ENCODE measurements around the gene WWP2.
"Not testable (repeated sequence)": the region's sequence is repeated elsewhere in the genome, so short reads cannot be mapped to it uniquely, and the experiment has no call there.

The WWP2 gene

DNA sequence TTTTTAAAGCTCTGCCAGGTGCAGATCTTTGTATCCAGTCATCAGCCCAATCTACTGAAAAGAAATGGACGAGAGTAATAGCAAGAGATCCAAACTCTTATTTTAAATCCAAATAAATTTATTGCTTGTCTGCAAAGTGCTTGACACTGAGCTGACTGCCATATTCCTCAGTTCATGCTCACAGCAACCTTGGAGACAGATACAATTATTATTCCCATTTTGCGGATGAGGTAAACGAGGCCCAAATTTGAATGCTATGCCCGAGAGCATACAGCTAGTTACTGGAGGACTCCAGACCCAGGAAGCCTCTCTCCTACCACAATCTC, 8.0 kb upstream of the WWP2 start:
- Histone ChIP-seq H3K36me3 (ENCODE audit: insufficient read depth, low read depth, low read length) (peaks cover 37% of the 10 kb centered on the region), H3K4me1 (ENCODE audit: insufficient read depth, low read length) (no peaks in the 10 kb centered on the region), H3K27me3 (ENCODE audit: insufficient read depth, low read length) (no peaks in the 10 kb centered on the region), H3K4me3 (ENCODE audit: low read length) (peak overlapping the region; percentile 98), H3K9ac (ENCODE audit: low read depth, low read length) (peak overlapping the region; percentile 99), H3K9me3 (ENCODE audit: insufficient read depth, low read depth, low read length) (no peaks in the 10 kb centered on the region), H3K27ac (ENCODE audit: low read length) (peak overlapping the region; percentile 82)

DNA sequence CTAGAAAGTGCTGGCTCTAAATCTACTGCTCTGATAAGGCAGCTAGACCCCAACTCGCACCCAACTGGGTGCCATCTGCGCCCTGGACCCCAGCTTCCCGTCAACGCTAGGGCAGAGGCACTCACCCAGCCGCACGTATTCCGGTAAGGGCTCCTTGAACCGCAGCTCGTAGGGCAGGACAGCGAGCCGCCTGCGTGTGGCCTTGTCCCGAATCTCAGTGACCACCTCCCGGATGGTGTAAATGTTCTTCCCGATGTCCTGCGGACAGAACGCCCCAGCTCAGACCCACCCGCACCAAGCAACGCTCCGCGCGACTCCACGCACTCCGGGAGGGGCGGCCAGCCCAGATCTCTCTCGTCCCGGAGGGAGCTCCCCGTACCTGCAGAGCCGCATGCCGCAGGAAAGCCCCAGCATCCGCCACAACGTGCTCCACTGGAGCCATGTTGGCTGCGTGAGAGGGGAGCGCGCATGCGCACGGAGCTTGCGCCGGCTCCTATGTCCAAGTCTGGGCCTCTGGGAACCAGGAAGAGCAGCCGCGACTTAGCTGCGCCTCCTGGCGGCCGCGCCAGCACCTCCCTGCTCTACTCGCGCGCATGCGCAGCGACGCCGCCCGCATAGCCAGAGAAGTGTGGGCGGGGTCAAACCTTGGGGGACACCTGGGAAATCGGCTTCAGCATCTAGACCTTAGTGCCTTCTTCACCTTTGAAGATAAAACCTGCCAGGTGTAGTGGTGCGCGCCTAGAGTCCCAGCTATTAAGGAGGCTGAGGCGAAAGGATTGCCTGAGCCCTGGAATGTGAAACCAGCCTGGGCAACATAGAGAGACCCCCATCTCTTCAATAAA, 7.4 kb upstream of the WWP2 start, which contains the start of gene NOB1:
Gene NOB1, minus strand, starts transcription at position 458 of the 842 bp plus-strand sequence. Its CDS starts 16 bp downstream, at position 442.
- Histone ChIP-seq H3K27ac (ENCODE audit: low read length) (peak within 1 kb of the TSS; percentile 82), H3K4me1 (ENCODE audit: insufficient read depth, low read length) (no peaks in the 10 kb centered on the region)

DNA sequence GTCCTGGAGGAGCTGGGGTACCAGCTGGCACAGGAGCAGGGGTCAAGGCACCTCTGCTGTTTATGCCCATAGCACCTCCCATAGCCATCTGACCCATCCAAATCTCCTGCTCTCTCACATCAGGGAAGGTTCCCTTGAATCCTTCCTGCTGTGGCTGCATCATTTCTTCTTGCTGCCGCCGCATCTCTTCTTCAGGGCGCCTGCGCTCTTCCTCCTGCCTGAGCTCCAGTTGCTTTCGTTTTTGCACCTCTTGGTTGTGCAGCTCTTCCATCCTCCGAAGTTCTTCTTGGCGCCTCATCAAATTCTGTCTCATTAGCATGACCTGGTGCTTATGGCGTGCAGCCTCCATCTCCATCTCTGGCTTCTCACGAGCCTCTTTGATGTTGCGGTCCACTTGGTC, 5.4 kb upstream of the WWP2 start:
- H3K4me1 ChIP-seq (ENCODE audit: insufficient read depth, low read length), result peaks cover 2% of the 10 kb centered on the region; the same call in 1 of the 2 replicates
- peaks cover 12% of the 10 kb centered on the region for H3K36me3 ChIP-seq (ENCODE audit: insufficient read depth, low read depth, low read length)
- no peaks in the 10 kb centered on the region for H3K9me3 ChIP-seq (ENCODE audit: insufficient read depth, low read depth, low read length)
- H3K4me3 ChIP-seq (ENCODE audit: low read length), result no peak overlapping the region
- no peak overlapping the region for H3K27ac ChIP-seq (ENCODE audit: low read length)
- H3K9ac ChIP-seq (ENCODE audit: low read depth, low read length), result no peak overlapping the region
- H3K27me3 ChIP-seq (ENCODE audit: insufficient read depth, low read length), result no peaks in the 10 kb centered on the region

More for the DNA sequence above, 7.4 kb upstream of the WWP2 start, which contains the start of gene NOB1:
- peak within 1 kb of the TSS; percentile 99 for H3K9ac ChIP-seq (ENCODE audit: low read depth, low read length)
- H3K4me3 ChIP-seq (ENCODE audit: low read length), result peak within 1 kb of the TSS; percentile 98
- H3K27me3 ChIP-seq (ENCODE audit: insufficient read depth, low read length), result no peaks in the 10 kb centered on the region
- H3K36me3 ChIP-seq (ENCODE audit: insufficient read depth, low read depth, low read length), result peaks cover 32% of the 10 kb centered on the region
- no peaks in the 10 kb centered on the region for H3K9me3 ChIP-seq (ENCODE audit: insufficient read depth, low read depth, low read length)

GRCh38 chr16:69757375-69757774, 4.8 kb upstream of the WWP2 start:
- H3K4me1 ChIP-seq (ENCODE audit: insufficient read depth, low read length); H3K27me3 ChIP-seq (ENCODE audit: insufficient read depth, low read length); H3K27ac ChIP-seq (ENCODE audit: low read length); H3K9me3 ChIP-seq (ENCODE audit: insufficient read depth, low read depth, low read length); H3K9ac ChIP-seq (ENCODE audit: low read depth, low read length); H3K4me3 ChIP-seq (ENCODE audit: low read length); H3K36me3 ChIP-seq (ENCODE audit: insufficient read depth, low read depth, low read length): not testable (repeated sequence)

DNA sequence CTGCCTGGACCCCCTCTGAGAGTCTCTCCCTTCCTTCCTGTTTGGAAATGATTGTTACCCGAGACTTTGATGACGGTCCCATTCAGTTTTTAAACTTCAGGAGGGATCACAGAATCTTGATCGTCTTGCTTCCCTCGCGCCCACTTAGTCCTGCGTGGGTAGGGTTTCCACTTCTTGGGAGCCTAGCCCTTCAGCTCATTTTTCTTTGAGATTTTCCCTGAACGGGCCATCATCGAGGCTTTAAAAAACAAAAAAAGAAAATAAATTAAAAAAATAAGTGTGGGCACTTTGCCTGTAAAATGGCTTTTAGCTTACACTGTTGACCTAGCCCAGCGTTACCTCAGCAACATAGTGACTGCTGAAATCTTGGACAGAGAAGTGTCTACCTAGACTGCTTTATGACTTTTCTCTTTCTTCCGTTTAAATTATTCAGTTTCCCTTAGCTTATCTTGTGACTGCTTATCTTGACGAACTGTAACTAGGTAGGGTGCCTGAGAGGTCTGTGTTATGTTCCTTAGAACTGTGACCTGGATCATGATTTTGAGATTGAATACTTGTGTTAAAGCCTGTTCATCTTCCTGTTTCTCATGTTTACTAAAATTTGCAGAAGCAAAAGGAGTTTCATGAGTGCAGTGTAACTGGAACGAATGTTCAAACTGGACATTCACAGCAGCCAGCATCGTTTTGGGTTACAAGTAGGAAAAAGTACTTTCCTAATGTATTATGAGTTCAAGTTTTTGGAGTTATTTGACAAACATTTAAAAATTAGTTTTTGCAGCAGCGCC, 874 bp downstream of the WWP2 start:
- Histone ChIP-seq H3K27me3 (ENCODE audit: insufficient read depth, low read length) (no peaks in the 10 kb centered on the region), H3K36me3 (ENCODE audit: insufficient read depth, low read depth, low read length) (no peaks in the 10 kb centered on the region), H3K4me1 (ENCODE audit: insufficient read depth, low read length) (peaks cover 10% of the 10 kb centered on the region), H3K27ac (ENCODE audit: low read length) (no peak overlapping the region), H3K9me3 (ENCODE audit: insufficient read depth, low read depth, low read length) (no peaks in the 10 kb centered on the region), H3K9ac (ENCODE audit: low read depth, low read length) (peak overlapping the region; percentile 95), H3K4me3 (ENCODE audit: low read length) (peak overlapping the region; percentile 99)

- Histone ChIP-seq H3K9ac (ENCODE audit: low read depth, low read length) (peak overlapping the region; percentile 95; the same call in 1 of the 2 replicates), H3K4me3 (ENCODE audit: low read length) (peak overlapping the region; percentile 99; the same call in 1 of the 2 replicates)
Measured at GRCh38 chr16:69763599-69763942, 1.4 kb downstream of the WWP2 start.

DNA sequence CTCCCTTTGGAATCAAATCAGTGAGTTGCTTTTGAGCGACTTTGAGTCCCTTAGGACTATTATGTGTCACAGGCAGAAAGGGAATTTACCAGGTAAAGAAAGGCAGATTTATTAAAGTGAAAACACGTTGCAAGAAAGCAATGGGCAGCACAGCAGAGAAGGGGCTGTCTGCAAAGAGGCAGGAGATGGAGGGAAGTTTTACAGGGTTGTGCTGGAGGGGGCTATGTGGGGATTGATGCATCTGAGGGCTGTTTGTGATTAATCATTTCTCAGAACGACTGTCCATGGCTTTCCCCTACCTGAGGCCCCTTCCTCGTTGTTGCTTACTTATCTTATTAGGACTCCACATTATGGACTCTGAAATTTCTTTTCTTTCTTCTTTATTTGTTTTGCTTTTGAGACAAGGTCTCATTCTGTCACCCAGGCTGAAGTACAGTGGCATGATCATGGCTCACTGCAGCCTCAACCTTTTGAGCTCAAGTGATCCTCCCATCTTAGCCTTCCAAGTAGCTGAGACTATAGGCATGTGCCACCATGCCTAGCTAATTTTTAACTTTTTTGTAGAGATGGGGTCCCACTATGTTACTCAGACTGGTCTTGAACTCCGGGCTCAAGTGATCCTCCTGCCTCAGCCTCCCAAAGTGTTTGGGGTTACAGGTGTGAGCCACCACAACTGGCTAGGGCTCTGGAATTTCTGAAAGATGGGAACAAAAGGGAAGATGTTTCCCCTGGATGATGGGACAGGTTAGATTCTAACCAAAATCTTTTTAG, 5.5 kb downstream of the WWP2 start:
- Histone ChIP-seq H3K9me3 (ENCODE audit: insufficient read depth, low read depth, low read length) (no peaks in the 10 kb centered on the region), H3K4me1 (ENCODE audit: insufficient read depth, low read length) (peaks cover 5% of the 10 kb centered on the region), H3K9ac (ENCODE audit: low read depth, low read length) (no peak overlapping the region), H3K4me3 (ENCODE audit: low read length) (no peak overlapping the region), H3K36me3 (ENCODE audit: insufficient read depth, low read depth, low read length) (no peaks in the 10 kb centered on the region), H3K27ac (ENCODE audit: low read length) (no peak overlapping the region), H3K27me3 (ENCODE audit: insufficient read depth, low read length) (no peaks in the 10 kb centered on the region)

More at GRCh38 chr16:69763599-69763942, 1.4 kb downstream of the WWP2 start:
- Histone ChIP-seq H3K9me3 (ENCODE audit: insufficient read depth, low read depth, low read length) (no peaks in the 10 kb centered on the region), H3K4me1 (ENCODE audit: insufficient read depth, low read length) (peaks cover 10% of the 10 kb centered on the region), H3K36me3 (ENCODE audit: insufficient read depth, low read depth, low read length) (no peaks in the 10 kb centered on the region), H3K27ac (ENCODE audit: low read length) (no peak overlapping the region), H3K27me3 (ENCODE audit: insufficient read depth, low read length) (no peaks in the 10 kb centered on the region)

GRCh38 chr16:69768666-69769065, 6.5 kb downstream of the WWP2 start:
- no peaks in the 10 kb centered on the region for H3K9me3 ChIP-seq (ENCODE audit: insufficient read depth, low read depth, low read length)
- no peak overlapping the region for H3K9ac ChIP-seq (ENCODE audit: low read depth, low read length)
- no peak overlapping the region for H3K4me3 ChIP-seq (ENCODE audit: low read length)
- H3K27ac ChIP-seq (ENCODE audit: low read length), result no peak overlapping the region
- H3K27me3 ChIP-seq (ENCODE audit: insufficient read depth, low read length), result no peaks in the 10 kb centered on the region
- no peaks in the 10 kb centered on the region for H3K36me3 ChIP-seq (ENCODE audit: insufficient read depth, low read depth, low read length)
- no peaks in the 10 kb centered on the region; the same call in 1 of the 2 replicates for H3K4me1 ChIP-seq (ENCODE audit: insufficient read depth, low read length)

GRCh38 chr16:69769404-69769803, 7.3 kb downstream of the WWP2 start:
- no peaks in the 10 kb centered on the region for H3K9me3 ChIP-seq (ENCODE audit: insufficient read depth, low read depth, low read length)
- H3K27me3 ChIP-seq (ENCODE audit: insufficient read depth, low read length), result no peaks in the 10 kb centered on the region
- no peaks in the 10 kb centered on the region; the same call in 1 of the 2 replicates for H3K4me1 ChIP-seq (ENCODE audit: insufficient read depth, low read length)
- H3K36me3 ChIP-seq (ENCODE audit: insufficient read depth, low read depth, low read length), result no peaks in the 10 kb centered on the region
- no peak overlapping the region for H3K27ac ChIP-seq (ENCODE audit: low read length)
- H3K4me3 ChIP-seq (ENCODE audit: low read length), result no peak overlapping the region
- no peak overlapping the region for H3K9ac ChIP-seq (ENCODE audit: low read depth, low read length)

DNA sequence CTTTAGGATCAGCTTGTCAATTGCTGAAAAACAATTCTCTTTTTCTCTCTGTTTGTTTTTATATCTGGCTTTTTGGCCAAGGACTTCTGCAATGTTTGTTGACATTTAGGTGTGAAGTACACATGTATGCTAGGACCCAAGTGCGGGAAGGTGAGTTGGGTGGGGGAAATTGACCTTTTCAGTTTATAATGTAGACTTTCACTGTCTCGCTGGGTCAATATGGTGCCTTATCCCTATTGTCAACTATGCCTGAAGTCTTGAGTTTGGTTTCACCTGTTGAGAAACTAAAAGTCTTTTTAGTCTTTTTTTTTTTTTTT, 9.5 kb downstream of the WWP2 start:
- Histone ChIP-seq H3K36me3 (ENCODE audit: insufficient read depth, low read depth, low read length) (no peaks in the 10 kb centered on the region), H3K27ac (ENCODE audit: low read length) (no peak overlapping the region), H3K9ac (ENCODE audit: low read depth, low read length) (no peak overlapping the region), H3K9me3 (ENCODE audit: insufficient read depth, low read depth, low read length) (no peaks in the 10 kb centered on the region), H3K4me1 (ENCODE audit: insufficient read depth, low read length) (no peaks in the 10 kb centered on the region; the same call in 1 of the 2 replicates), H3K4me3 (ENCODE audit: low read length) (no peak overlapping the region), H3K27me3 (ENCODE audit: insufficient read depth, low read length) (no peaks in the 10 kb centered on the region)

GRCh38 chr16:69773260-69773947, 11.3 kb downstream of the WWP2 start:
- Histone ChIP-seq H3K9ac (ENCODE audit: low read depth, low read length) (no peak overlapping the region), H3K4me3 (ENCODE audit: low read length) (no peak overlapping the region), H3K4me1 (ENCODE audit: insufficient read depth, low read length) (no peaks in the 10 kb centered on the region; the same call in 1 of the 2 replicates)

More at GRCh38 chr16:69773260-69773947, 11.3 kb downstream of the WWP2 start:
- Histone ChIP-seq H3K9me3 (ENCODE audit: insufficient read depth, low read depth, low read length) (no peaks in the 10 kb centered on the region), H3K27me3 (ENCODE audit: insufficient read depth, low read length) (no peaks in the 10 kb centered on the region), H3K27ac (ENCODE audit: low read length) (no peak overlapping the region), H3K36me3 (ENCODE audit: insufficient read depth, low read depth, low read length) (no peaks in the 10 kb centered on the region)
